GOT3 (cell line): ENCODE measurements around the gene MRPL17.

Source experiments
- DNase-seq: peaks from one replicate; lab custom pipeline; 2025; ENCODE audit warnings: mixed read lengths; lab: John Stamatoyannopoulos, UW

MRPL17 gene

GRCh38 chr11:6682591-6682935 is 577 bp downstream of the MRPL17 start:
- no peak for DNase-seq

GRCh38 chr11:6681949-6682348 is 1.2 kb downstream of the MRPL17 start:
- DNase-seq: no peak

GRCh38 chr11:6681505-6681904 is 1.6 kb downstream of the MRPL17 start:
- no peak for DNase-seq

GRCh38 chr11:6677018-6677417 is 6.1 kb downstream of the MRPL17 start:
- DNase-seq: no peak

- no peak for DNase-seq
Measured at GRCh38 chr11:6674862-6675261, 8.3 kb downstream of the MRPL17 start.

GRCh38 chr11:6674219-6674597 is 8.9 kb downstream of the MRPL17 start:
- no peak for DNase-seq

- no peak for DNase-seq
Measured at GRCh38 chr11:6673523-6674218, 9.5 kb downstream of the MRPL17 start.

- DNase-seq: no peak
Measured at GRCh38 chr11:6671991-6672390, 11.1 kb downstream of the MRPL17 start.

- DNase-seq: no peak
Measured at GRCh38 chr11:6670202-6670830, 12.8 kb downstream of the MRPL17 start.

GRCh38 chr11:6667733-6668374 is 15.3 kb downstream of the MRPL17 start:
- no peak for DNase-seq

- no peak for DNase-seq
Measured at GRCh38 chr11:6666302-6667183, 16.6 kb downstream of the MRPL17 start.

- no peak for DNase-seq
Measured at GRCh38 chr11:6664551-6664950, 18.6 kb downstream of the MRPL17 start.

- DNase-seq: no peak
Measured at GRCh38 chr11:6663794-6664469, 19.2 kb downstream of the MRPL17 start.

- no peak for DNase-seq
Measured at GRCh38 chr11:6660712-6661111, 22.4 kb downstream of the MRPL17 start.

GRCh38 chr11:6658647-6659046 is 24.5 kb downstream of the MRPL17 start:
- DNase-seq: no peak

GRCh38 chr11:6657346-6657745 is 25.8 kb downstream of the MRPL17 start:
- DNase-seq: no peak

- DNase-seq: no peak
Measured at GRCh38 chr11:6656936-6657335, 26.2 kb downstream of the MRPL17 start.

GRCh38 chr11:6656584-6656915 is 26.6 kb downstream of the MRPL17 start:
- no peak for DNase-seq

GRCh38 chr11:6655790-6656583 is 27.2 kb downstream of the MRPL17 start, which contains the start of gene DCHS1:
Gene DCHS1 (minus strand): TSS chr11:6655809. CDS start chr11:6641613, 14,196 bp downstream.
- no peak for DNase-seq

- no peak for DNase-seq
Measured at GRCh38 chr11:6655020-6655789, 27.9 kb downstream of the MRPL17 start.
